Right lobe of liver (tissue), 4 donors: ENCODE data around the gene IL19.

Experiments used
- CTCF ChIP-seq, 4 donors: fragments of 200-600 bp in 3 of 4; fragments of 450-650 bp in 1 of 4; IDR thresholded peaks; one replicate each; pipeline versions ENCODE4 v1.5.1 to v1.8.0; 2016 to 2022; ENCODE audit warnings: antibody characterized with exemption in 4 of 4, mild to moderate bottlenecking in 2 of 4
- POLR2A ChIP-seq: fragments of 450-650 bp; IDR thresholded peaks from one replicate; pipeline ENCODE4 v1.6.1; 2017; ENCODE audit warnings: antibody characterized with exemption, mild to moderate bottlenecking
- donor health status: DM: no; HTN: no; CAD: no.
- donor health status: DM: no; HTN: no; CAD: no.
- donor health status: DM: no; HTN: yes; CAD: no.

DNA sequence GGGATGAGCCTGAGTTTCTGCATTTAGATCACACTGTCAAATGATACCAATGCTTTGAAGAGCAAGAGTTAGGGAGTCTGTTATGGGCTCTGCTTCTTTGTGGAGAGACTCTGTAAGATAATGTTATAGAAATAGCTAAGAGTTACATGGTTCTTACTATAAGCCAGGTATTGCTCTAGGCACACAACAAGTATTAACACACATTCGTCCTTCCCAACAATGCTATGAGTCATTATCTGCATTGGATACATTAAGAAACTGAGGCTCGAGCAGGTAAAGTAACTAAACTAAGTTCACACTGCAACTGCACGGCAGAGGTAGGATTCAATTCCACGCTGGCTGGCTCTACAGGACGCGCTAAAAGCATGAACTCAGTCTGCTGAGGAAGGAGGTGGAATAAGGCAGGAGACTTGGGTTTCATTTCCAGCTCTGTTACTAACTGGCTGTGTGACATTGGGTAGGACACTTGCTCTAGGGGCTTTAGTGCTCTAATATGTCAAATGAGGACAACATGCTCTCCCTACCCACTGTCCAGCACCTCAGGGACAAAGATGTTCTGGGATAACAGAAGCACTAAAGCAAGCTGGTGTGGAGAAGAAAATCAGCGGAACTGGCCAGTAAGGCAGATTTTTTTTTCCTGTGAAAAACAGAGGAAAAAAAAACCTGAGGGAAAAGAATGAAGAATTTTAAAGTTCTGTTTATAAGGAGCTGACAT is 71.2 kb downstream of the IL19 start:
- TF ChIP-seq CTCF (IDR thresholded peaks at IDR 0.05) (no peak), POLR2A (no peak)
